GM18909 (cell line): Measurements from ENCODE around the gene APLP2.

Experiments used
- ATAC-seq: cut with Tn5 transposase; IDR thresholded peaks from one replicate; pipeline ENCODE4 v1.9.1; 2021; ENCODE audit warnings: mild to moderate bottlenecking; ENCODE audit not compliant: unreplicated experiment, poor library complexity

APLP2 gene

DNA sequence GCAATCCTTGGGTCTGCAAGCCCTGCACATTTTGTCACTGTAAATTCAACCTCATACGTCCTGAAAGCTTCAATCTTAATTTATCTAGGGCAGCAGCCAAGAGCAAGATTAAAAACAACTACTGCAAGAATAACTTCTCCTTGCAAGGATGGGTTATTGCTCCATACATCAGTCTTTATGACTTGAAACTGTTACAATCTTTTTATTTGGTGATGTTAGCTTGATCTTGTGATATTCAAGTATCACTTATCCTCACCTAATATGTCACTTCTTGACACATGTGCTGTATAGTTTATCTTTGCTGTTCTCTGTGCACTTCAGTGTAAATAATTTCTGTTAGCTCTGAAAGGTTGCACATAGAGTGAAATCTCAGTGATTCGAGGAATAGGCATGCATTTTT lies 14.7 kb upstream of the APLP2 start:
- no peak for ATAC-seq

DNA sequence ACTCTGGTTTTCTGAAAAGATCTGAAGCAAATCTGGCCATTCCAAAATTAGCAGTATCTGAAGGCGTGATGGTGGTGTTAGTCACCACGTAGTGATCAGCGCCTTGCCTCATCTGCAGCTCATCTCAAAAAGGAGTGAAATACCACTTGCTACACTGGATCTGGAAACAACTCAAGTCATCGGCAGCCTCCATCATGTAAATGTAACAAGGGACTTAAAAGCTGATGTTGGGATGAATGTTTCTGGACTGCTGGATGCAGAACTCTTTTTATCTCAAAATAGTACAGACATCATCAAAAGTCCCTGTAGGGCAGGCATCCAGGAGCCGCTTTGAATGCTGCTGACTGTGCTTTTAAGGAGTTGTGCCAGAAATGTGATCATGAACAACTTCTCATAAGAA lies 14.1 kb upstream of the APLP2 start:
- ATAC-seq = no peak

DNA sequence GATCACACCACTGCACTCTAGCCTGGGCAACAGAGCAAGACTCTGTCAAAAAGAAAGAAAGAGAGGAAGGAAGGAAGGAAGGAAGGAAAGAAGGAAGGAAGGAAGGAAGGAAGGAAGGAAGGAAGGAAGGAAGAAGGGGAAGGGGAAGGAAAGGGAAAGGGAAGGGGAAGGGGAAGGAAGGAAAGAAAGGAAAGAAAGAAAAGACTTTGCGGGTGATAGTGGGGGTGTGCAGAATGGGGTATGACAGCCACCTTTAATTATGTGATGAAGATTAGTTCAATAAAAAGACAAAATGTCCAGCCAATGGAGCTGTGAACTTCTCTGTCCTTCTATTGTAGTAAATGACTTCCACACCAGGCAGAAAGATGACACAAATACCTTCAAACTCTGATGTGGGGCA lies 8.7 kb upstream of the APLP2 start:
- ATAC-seq = no peak

DNA sequence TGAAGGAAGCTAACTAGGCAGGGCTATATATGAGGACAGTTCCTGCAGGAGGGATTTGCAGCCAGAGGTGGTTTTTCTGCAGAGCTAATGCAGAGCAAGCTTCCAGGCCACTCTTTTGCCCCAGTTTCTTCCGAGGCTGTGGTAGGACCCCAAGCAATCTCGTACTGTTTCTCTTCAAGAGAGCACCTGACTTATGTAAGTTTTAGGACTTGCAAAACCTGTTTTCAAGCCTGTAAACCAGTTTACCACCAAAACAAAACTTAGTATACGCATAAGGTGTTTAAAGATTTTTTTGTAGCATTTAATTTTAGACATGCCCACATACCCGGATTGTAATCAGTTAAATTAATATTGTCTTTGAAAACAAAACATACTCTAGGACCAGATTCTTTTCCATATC lies 7.7 kb upstream of the APLP2 start:
- ATAC-seq = no peak

DNA sequence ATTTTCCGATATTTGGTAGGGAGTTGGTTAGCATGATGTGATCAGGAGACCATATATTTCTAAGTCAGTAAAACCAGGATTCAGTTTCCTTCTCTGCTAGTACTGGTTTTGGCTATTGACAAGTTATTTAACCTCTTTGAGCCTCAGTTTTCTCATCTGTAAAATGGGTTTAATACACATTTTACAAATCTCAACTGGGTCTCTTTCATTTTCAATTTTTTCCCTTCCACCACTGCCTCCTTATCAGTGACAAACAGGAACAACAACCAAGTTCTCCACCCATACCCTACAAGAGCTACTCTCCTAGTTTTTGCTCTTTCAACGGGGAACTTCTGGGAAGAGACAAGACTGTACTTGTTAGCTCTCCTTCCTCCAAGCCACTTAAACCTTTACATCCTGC lies 6.2 kb upstream of the APLP2 start:
- no peak for ATAC-seq

DNA sequence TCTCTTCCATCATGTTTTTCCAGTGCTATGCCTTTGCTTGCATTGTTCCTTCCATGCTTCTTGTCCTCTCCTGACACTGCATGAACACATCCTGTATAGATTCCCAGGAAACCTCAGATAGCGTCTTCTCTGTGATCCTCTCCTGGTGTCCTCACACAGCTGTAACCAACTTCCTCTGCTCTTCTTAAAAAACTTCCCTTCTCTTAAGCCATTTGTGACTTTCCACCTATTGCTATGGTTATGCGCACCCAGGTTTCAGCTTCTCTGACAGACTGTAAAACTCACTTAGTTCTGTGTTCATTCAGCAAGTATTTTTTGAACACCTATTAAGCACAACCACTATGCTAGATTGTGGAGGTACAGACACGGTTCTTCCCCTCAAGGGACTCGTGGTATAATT lies 5.1 kb upstream of the APLP2 start:
- no peak for ATAC-seq

DNA sequence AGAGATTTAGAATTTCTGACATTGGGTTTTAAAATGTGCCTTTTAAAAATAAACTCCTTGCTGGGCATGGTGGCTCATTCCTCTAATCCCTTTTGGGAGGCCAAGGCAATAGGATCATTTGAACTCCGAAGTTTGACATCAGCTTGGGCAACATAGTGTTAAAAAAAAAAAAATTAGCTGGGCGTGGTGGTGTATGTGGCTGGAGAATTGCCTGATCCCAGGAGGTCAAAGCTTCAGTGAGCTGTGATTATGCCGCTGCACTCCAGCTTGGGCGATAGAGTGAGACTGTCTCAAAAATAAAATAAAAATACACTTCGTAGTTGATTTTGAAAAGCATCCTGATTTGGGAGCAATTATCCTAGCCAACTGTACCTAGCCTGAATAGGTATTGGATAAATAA lies 3.4 kb upstream of the APLP2 start:
- no peak for ATAC-seq

DNA sequence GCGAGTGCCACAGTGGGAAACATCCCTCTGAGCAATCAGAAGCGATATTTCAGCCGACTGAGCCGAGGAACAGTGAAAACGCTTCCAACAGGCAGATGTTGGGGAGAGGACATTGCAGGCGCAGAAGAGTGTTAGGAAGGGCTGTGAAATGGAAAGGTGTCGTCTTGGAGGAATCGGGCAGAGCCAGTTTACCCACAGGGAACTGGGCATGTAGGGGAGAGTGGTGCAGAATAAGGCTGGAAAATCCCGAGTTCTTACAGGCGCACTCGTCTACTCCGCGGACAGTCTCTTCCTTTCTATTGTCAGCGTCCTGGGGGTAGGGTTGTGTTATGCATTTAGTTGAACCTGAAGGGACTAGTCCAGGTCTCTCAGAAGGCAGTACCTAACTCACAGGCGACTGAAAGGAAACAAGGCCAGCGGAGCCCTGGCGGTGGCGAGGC lies 1.1 kb upstream of the APLP2 start:
- ATAC-seq = no peak

DNA sequence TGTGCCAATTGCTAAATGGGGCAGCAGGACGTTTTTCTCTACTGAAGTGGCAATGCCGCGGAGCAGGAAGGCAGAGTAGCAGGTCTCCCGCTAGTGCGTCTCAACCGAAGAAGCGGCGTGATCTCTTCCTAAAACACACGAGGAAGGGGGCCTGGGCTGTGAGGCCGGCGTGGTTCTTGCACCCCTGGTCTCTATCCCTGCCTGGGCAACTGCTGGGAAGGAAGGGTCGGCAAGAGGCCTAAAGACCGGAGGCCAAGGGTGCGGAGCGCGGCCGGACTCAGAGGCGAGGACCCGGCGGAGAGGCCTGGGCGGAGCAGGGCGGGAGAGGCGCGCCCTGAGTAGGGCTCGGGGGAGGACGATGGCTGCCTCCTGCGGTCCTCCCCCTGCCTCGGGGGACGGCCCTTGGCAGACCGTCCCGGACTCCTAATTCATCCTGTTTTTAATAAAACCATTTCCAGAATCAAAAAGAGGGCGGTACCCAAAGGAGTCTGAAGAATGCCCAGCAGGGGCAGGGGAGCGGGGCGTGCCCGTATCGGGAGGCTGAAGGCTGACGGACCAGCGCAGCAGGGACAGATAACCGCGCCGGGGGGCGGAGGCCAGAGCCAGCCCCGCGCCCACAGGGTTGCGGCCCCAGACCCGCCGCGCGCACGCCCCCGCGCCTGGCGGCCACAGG lies 572 bp upstream of the APLP2 start:
- ATAC-seq = peak; percentile 56

DNA sequence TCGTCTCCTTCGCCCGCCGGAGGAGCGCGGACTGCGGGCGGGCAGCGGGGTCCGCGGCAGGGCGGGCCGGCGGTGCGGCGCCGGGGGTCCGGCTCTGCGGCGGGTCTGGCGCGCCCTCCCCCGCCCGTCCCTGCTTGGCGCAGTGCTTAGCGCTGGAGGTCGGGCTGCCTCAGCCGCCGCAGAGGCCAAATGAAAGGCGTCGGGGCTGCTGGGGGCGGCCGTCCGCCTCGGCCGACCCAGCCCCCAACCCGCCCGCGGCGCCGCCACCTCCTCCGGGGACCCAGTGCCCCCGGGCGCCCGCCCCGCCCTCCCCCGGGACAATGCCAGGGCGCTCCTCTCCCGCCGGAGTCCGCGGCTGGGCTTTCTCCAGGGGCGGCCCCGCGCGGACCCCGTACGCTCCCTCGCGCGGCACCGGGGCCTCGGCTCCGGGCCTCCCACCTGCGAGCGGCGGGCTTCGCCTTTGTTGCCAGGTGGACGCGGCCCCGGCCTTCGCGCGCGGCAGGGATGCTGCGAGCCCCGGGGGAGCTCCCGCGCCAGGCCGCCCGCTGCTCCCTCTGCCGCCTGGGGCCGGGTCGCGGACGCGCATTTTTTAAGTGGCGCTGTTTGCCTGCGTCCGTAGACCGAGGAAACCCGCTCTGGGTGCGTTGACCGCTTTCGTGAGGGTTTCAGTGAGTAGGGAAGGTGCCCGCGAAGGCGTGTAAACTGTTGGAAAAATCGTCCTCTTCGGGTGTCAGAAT lies 583 bp downstream of the APLP2 start:
- ATAC-seq = peak; percentile 31

DNA sequence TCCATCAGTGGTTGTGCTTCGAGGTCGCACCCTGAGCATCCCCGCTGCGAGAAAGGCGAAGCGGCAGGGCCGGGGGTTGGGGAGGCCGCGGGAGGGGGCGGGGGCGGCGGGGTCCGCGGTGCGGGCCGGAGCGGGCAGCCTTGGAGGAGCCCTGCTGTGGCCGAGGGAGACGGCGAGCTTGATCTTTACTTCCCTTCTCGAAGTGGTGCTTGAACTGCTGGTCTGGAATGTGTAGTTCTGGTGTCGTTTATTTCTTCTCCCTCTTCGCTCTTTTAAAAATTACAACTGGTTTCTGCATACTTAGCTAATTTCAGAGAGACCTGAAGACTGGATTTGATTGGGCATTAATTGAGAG lies 1.1 kb downstream of the APLP2 start:
- ATAC-seq = no peak

DNA sequence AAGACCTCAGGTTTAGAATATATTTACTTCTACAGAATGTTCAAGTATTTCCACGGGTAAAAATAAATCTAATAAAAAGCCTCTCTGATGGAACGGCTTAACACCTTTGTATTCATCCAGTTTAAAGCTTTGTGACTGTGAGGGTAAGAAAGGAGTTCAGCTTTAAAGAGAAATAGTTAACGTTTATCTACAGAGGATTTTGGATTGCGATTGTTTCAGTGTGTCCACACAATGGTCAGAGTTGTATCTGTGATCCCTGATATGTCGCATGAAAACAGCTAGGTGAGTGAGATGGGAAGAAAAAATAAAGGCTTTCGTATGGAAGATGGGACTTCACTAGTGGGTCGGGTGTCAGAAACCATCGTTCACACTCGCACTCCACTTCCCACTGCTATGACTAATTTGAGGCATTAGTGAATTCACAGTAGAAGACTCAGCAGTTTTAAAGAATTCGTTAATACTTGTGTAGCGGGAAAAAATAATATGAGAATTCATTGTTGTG lies 1.6 kb downstream of the APLP2 start:
- no peak for ATAC-seq

DNA sequence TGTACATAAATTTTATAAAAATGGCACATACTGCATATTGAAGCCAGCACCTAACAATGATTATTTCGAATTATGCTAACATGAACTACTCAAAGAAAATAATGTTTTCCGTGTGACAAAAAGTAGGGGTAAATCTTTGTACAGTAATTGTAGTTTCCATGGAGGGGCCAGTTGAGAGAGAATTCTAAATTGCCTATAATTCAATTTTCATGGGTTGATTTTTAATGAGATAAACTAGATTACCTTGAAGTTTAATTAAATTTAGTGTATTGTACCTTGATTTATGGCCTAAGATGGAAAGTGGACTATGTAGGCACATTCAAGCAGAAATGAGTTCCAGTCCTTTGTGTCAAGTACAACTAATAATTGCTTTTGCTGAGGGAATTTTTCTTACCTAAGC lies 5.0 kb downstream of the APLP2 start:
- ATAC-seq = no peak

DNA sequence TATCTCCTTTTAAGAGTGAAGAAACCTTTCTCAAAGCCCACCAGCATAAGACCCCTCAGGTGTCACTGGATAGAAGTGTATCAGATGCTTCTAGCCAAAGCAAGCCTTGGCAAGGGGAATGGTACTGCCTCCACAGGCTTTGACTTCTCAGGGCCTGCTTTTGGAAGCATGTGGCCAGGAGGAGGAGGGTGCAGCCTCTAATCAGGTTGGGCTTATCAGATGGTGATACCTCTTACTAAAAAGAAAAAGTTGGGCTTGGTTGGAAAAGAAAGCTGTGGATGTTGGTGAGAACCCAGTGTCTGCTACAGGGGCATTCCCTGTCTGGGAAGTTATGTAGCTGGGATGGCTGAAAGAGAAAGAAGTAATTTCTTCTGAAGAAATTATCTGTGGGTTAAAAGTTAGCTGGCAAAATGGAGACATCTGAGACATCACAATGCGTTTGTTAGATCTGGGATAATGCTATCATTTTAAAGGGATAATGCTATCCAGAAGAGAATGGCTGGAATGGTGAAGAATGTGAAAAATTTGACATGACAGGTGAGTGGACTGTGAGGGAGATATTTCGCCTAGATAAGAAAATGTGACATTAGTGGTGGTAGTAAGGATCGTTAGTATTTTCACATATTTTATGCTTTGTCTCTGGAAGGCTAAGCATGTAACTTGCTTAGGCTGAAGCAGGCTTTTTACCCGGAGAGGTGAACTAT lies 7.2 kb downstream of the APLP2 start:
- ATAC-seq = no peak

DNA sequence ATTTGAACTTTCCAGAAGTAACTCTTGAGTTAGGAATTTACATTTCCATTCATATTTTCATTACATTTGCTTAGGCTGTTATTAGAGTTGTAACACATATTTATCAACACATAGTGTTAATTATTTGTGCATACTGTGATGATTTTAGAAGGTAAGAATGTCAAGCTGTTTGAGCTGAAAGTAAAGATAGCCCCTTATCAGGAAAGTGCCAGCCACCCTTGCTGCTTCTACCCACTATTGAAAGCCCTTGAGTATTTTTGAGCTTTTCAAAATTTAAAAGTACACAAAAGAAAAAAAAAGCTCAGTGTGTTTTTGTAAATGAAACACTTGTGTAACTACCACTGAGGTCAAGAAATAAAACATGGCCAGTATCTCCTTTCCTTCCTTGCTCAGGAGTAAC lies 8.0 kb downstream of the APLP2 start:
- ATAC-seq = no peak

DNA sequence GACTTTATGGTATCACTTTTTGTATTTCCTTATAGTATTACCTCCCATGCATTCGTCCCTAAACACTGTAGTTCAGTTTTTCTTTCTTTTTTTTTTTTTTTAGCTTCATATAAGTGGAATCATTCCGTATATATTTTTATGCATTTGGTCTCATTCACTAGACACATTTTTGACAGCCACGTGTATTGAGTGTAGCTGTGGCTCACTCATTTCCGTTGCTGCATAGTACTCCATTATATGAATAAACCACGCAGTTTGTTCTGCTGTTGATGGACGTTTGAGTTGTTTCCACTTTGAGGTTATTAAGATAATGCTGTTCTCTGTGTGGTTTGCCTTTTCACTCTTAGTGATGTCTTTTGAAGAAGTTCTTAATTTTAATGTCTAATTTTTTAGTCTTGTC lies 8.4 kb downstream of the APLP2 start:
- no peak for ATAC-seq

DNA sequence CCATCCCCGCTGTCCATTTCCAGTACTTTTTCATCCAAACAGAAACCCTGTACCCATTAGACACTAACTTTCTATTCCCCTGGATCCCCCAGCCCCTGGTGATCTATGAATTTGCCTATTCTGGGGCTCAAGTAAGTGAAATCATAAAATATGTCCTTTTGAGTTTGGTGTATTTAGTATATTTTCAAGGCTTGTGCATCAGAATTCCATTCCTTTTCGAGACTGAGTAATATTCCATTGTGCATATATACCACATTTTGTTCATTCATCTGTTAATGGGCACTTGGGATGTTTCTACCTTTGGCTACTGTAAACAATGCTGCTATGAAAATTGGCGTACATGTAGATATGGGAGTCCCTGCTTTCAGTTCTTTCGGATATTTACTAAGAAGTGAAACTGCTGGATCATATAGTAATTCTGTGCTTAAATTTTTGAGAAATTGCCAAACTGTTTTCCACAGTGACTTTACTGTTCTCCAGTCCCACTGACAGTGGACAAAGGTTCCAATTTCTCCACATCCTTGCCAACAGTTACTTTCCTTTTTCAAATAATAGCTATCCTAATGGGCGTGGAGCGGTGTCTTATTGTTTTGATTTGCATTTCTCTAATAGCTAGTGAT lies 16.1 kb downstream of the APLP2 start:
- ATAC-seq = no peak

DNA sequence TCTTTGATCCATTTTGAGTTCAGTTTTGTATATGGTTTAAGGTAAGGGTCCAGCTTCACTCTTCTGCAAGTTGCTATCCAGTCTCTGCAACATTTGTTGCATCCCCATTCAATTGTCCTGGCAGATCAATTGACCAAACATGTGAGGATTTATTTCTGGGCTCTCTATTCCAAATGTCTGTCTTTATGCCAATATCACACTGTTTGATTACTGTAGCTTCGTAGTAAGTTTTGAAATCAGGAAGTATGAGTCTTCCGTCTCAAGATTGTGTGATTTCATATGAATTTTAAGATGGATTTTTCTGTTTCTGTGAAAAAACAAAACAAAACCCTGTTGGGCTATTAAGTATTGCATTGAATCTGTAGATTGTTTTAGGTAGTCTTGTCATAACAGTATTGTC lies 17.0 kb downstream of the APLP2 start:
- no peak for ATAC-seq

DNA sequence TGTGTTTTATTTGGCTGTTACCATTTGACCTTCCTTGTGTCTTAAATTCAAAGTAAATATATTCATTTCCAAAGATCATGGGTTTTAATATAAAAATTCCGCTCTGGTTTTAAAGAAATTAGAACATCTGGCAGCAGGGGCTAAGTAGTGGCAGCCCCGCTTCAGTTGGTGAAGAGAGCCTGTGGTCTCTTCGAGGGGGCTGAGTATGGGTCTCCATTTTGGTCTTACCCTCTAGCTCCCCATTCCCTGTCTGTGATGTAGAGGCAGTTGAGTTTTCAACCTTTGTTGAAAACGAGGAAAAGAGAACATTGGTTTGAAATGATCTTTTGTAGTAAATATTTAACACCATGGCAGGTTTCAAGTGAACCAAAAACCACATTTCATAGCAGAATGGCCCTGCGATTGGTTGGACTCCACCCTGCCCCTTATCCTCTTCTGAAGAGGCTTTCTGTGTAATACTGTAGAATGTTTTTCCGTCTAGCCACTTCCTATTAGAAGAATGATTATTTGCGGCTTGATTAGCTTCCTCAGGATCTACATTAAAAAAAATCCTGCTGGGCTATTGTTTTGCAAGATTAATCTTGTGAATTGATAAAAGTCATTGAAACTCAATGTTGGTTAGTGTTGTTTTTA lies 17.7 kb downstream of the APLP2 start:
- ATAC-seq = peak; percentile 98

DNA sequence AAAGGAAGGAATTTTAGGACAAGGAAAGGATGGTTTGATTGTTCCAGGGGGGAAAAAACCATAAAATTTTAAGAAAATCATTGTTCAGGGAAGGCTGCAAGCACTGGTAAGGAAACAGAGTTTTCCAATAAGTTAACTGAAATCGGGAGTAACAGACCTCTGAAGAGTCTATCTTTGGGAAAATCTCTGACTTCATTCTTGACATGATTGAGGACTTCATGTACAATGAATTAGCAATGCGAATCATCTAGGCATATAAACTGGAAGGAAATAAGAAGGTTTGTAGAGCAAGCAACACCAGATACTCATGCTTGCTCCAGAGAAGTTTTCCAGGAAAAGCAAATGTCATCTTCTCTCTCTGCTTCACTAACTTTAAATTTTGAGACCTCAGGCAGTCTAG lies 18.5 kb downstream of the APLP2 start:
- ATAC-seq = no peak
